Measurements from ENCODE around the gene ACOT7. TPM values are rescaled to one million over a fixed set of nuclear protein-coding genes. Genes with fewer than 3 reads are reported as not detected.

The ACOT7 gene
- polyA plus RNA-seq, 1 experiment: 157 TPM

DNA sequence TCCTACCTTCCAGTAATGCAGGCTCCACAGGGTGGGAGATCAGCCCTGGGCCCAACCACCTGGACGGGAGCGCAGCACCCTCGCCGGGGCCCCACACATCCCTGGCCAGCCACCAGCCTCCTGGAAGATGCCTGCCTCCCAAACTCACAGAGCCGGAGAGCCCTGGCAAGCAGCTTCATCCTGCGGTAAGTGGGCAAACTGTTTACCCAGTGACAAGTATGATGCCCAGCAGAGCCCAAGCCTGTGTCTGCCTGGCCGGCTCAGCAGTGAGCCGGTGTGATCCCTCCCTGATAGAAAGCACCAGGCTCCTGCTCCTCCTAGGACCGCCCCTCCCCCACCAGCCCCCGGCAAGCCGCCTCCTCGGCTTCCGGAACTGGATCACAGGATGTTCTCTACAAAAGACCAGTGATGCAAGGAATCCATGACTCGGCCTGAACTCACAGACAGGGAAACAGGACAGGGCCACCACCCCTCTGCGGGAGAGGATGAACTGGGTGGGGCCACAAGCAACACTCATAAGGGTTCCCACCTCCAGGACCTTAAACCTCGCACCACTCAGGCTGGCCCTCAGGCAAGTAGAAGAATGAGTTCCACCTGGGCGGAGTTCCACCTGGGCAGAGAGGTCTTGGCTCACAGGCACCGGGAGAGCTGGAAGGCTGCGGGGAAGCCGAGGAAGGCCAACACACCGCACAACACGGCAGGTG is 7.9 kb downstream of the ACOT7 start:
- ChIA-PET POLR2A (interaction anchor here (0.6 kb wide), 1 partner anchor 21 kb away, joined by 18 read pairs; no protein-coding TSS in a partner anchor), CTCF (interaction anchor here (0.7 to 2.0 kb wide), 6 partner anchors 9 to 52 kb away, joined by 3 to 10 read pairs (median 3); no protein-coding TSS in a partner anchor)
- H3K4me3 ChIP-seq (ENCODE audit: low read depth, low read length): no peak overlapping the region
- H3K27me3 ChIP-seq (ENCODE audit: control insufficient read depth, insufficient read depth, low read length): no peaks in the 10 kb centered on the region
- no peaks in the 10 kb centered on the region for H3K36me3 ChIP-seq (ENCODE audit: control insufficient read depth, insufficient read depth, low read length)
- DNase-seq (ENCODE audit: low read depth): no peak
- TF ChIP-seq, protein P1, sequence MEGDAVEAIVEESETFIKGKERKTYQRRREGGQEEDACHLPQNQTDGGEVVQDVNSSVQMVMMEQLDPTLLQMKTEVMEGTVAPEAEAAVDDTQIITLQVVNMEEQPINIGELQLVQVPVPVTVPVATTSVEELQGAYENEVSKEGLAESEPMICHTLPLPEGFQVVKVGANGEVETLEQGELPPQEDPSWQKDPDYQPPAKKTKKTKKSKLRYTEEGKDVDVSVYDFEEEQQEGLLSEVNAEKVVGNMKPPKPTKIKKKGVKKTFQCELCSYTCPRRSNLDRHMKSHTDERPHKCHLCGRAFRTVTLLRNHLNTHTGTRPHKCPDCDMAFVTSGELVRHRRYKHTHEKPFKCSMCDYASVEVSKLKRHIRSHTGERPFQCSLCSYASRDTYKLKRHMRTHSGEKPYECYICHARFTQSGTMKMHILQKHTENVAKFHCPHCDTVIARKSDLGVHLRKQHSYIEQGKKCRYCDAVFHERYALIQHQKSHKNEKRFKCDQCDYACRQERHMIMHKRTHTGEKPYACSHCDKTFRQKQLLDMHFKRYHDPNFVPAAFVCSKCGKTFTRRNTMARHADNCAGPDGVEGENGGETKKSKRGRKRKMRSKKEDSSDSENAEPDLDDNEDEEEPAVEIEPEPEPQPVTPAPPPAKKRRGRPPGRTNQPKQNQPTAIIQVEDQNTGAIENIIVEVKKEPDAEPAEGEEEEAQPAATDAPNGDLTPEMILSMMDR (IDR thresholded peaks at IDR 0.05; ENCODE audit: insufficient read depth, low read depth, low read length): no peak

DNA sequence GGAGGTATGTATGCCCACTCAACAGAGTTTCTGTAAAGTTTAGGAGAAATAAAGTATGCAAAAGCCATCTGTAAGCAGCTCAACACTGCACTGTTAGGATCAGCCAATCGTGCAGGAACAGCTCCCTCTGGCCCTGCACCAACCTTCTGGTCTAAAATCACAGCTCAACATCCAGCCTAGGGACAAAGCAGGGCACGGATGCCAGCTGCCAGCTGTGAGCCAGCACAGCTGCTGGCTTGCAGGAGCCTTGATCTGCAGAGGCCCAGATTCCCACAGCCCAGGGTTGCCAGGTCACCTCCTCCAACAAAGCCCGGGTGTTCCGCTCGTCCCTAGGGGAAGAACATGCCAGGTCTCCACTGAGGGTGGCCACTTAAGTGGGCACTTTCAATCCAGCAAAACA is 8.6 kb downstream of the ACOT7 start:
- ChIA-PET POLR2A (no interaction called here), CTCF (interaction anchor here (1.1 to 2.0 kb wide), 6 partner anchors 11 to 53 kb away, joined by 3 to 10 read pairs (median 4); no protein-coding TSS in a partner anchor)
- no peak for DNase-seq (ENCODE audit: low read depth)
- Histone ChIP-seq H3K36me3 (ENCODE audit: control insufficient read depth, insufficient read depth, low read length) (no peaks in the 10 kb centered on the region), H3K4me3 (ENCODE audit: low read depth, low read length) (no peak overlapping the region), H3K27me3 (ENCODE audit: control insufficient read depth, insufficient read depth, low read length) (no peaks in the 10 kb centered on the region)
- TF ChIP-seq, protein P1 (IDR thresholded peaks at IDR 0.05; ENCODE audit: insufficient read depth, low read depth, low read length): no peak

DNA sequence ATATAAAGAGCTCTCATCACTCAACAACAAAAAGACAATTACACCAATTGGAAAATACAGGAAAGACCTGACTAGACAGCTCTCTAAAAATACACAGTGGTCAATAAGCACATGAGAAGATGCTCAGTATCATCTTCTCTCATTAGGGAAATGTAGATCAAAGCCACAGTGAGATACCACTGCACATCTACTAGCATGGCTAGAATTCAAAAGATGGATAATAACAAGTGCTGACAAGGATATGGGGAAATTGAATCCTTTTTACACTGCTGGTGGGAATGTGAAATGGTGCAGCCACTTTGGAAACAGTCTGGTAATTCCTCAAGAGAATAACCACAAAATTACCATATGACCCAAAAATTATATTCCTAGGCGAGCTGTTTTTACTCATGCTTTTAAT is 9.4 kb downstream of the ACOT7 start:
- TF ChIP-seq, protein P1 (IDR thresholded peaks at IDR 0.05; ENCODE audit: insufficient read depth, low read depth, low read length): no peak
- no peak overlapping the region for H3K4me3 ChIP-seq (ENCODE audit: low read depth, low read length)
- no peaks in the 10 kb centered on the region for H3K27me3 ChIP-seq (ENCODE audit: control insufficient read depth, insufficient read depth, low read length)
- DNase-seq (ENCODE audit: low read depth): no peak
- POLR2A ChIA-PET: no interaction called here
- no peaks in the 10 kb centered on the region for H3K36me3 ChIP-seq (ENCODE audit: control insufficient read depth, insufficient read depth, low read length)
- CTCF ChIA-PET: interaction anchor here (0.8 to 2.0 kb wide), 6 partner anchors 8 to 54 kb away, joined by 3 to 10 read pairs (median 4); no protein-coding TSS in a partner anchor

DNA sequence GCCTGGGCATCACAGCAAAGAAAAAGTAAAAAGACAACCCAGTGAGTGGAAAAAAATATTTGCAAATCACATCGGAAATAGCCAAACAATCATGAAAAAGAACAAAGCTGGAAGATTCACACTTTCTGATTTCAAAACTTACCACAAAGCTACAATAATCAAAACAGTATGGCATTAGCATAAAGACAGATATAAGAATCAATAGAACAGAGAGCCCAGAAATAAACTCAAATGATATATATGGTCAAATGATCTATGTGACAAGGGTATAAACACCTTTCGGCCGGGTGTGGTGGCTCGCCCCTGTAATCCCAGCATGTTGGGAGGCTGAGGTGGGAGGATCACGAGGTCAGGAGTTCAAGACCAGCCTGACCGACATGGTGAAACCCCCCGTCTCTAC is 13.5 kb downstream of the ACOT7 start:
- no peak for DNase-seq (ENCODE audit: low read depth)
- Histone ChIP-seq H3K4me3 (ENCODE audit: low read depth, low read length) (no peak overlapping the region), H3K36me3 (ENCODE audit: control insufficient read depth, insufficient read depth, low read length) (no peaks in the 10 kb centered on the region), H3K27me3 (ENCODE audit: control insufficient read depth, insufficient read depth, low read length) (no peaks in the 10 kb centered on the region)
- ChIA-PET POLR2A (no interaction called here), CTCF (no interaction called here)
- TF ChIP-seq, protein P1 (IDR thresholded peaks at IDR 0.05; ENCODE audit: insufficient read depth, low read depth, low read length): no peak

DNA sequence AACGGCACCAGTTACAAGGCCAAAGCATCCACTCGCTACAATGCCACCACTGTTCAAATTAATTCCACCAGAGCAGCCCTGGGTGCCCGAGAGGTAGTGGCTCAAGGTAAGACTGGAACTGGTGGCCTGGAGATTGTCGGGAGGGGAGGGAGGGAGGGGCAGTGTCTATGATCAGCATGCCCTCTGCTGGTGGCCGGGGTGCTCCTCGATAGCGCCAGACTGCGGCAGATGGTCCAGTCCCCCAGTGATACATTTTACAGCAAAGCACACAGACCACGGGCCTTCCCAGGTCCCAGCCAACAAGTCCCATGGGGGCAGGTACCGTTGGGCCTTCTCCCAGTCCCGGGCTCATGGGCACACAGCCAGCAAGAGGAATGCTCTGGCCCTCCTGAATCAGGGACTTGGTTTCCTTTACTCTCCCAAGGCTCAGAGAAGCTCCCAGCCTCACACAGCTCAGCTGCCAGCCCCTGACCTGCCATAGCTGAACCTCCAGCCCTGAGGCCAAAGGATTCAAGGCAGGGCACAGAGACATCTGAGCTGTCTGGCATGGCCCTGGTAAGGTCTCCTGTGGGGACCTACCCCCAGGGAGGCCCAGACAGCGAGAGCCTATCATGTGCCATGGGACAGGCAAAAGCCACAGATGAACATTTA is 15.3 kb downstream of the ACOT7 start:
- TF ChIP-seq, protein P1 (IDR thresholded peaks at IDR 0.05; ENCODE audit: insufficient read depth, low read depth, low read length): peak; percentile 19; the same call in 1 of the 2 replicates
- Histone ChIP-seq H3K4me3 (ENCODE audit: low read depth, low read length) (no peak overlapping the region), H3K36me3 (ENCODE audit: control insufficient read depth, insufficient read depth, low read length) (no peaks in the 10 kb centered on the region), H3K27me3 (ENCODE audit: control insufficient read depth, insufficient read depth, low read length) (no peaks in the 10 kb centered on the region)
- POLR2A ChIA-PET: no interaction called here
- DNase-seq (ENCODE audit: low read depth): no peak
- CTCF ChIA-PET: interaction anchor here (2.0 kb wide), 1 partner anchor 15 kb away, joined by 9 read pairs; no protein-coding TSS in a partner anchor

Data from BJ (cell line).